Measurements from ENCODE around the gene TRIM54.
A peak's percentile ranks its signal among the peaks of the same experiment; 100 is the strongest.
"Not testable (repeated sequence)": the region's sequence is repeated elsewhere in the genome, so short reads cannot be mapped to it uniquely, and the experiment has no call there.

The TRIM54 gene

DNA sequence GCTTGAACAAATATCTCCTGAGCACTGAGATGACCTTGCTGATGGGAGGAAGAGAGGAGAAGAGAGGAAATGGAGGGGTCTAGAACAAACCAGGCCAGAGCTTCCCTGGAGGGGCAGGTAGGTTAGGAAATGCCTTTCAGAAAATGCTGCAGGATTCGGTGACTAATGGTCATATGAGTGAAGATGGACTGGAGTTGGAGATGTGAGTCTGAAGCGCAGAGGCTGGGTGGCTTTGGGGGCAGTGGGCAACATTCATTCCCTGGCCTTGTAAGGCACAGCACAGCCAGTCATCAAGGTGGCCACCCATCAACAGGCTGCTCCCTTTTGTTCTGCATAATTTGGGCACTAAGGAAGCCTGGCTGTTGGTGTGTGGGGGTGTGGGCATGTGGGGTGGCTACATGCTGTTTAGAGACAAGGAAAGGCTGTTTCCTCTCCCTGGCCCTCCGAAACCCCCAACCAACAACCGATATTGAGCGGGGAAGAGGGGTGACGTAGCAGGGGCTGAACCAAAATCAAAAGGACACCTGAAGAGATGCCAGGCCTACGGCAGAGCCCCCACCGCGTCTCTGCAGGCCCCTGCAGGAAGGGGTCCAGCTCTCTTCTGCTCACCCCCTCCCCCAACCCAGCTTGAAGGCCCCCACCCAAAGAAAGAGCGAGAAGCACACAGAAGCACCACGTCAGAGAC lies 20.8 kb upstream of the TRIM54 start:
- DNase-seq, result peak; percentile 23

DNA sequence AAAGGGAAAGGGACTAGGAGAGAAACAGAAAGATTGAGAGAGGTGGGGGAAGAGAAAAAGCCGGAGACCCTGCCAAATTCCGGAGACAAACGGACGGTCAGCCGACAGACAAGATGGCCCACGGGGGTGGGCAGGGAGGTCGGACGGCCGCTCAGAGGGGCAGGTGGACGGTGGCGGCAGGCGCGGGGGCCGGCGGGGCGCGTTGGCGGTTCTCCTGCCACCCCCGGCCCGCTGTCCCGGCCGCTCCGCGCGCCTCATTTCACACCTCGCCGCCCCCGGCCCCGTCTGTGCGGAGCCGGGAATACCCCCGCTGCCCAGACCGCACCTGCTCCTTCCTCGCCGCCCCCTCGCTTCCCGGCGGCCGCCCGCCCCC lies 20.3 kb upstream of the TRIM54 start:
- DNase-seq, result no peak

DNA sequence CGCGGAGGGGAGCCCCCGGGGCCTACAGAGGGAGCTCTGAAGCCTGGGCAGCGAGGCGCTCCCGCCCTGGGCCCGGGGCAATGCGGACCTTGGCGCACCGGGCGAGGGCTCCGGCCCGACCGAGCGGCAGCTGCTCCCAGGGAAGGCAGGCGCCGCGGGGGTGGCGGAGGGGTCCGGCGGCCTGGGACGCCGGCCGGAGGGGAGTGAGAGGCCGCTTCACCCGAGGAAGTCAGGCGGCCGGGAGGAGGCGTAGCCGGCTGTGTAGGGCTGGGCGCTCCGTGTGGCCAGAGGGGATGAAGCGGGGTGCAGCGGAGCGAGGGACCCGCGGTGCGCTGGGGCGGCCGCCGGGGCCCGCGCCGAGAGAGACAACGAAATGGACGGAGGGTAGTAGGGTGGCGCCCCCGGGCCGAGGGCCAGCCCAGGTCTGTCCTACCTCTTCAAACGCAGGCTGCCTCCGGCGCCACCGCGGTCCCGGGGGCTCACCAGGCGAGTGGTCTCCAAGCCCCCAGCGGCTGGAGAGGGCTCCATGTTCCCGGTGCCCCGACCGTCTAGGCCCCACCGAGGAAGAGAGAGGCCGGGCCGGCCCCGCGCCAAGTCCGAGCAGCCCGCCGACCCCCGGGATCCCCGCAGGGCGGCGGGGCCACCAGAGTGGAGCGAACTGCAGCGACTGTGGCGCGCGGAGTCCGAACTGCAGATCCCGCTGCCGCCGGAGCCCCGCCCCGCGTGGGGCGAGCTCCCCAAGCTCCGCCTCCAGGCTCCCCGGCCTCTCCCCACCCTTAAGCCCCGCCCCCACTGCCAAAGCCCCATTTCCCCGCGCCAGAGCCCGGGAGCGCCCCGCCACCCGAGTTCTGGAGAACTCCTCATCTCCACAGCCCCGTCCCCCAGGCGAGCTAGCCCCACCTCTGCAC lies 19.6 kb upstream of the TRIM54 start, which contains the start of gene SLC30A3:
Gene SLC30A3, minus strand, starts transcription at position 669 of the 908 bp plus-strand sequence. Its CDS starts 141 bp downstream, at position 528.
- DNase-seq, result peak; percentile 75

DNA sequence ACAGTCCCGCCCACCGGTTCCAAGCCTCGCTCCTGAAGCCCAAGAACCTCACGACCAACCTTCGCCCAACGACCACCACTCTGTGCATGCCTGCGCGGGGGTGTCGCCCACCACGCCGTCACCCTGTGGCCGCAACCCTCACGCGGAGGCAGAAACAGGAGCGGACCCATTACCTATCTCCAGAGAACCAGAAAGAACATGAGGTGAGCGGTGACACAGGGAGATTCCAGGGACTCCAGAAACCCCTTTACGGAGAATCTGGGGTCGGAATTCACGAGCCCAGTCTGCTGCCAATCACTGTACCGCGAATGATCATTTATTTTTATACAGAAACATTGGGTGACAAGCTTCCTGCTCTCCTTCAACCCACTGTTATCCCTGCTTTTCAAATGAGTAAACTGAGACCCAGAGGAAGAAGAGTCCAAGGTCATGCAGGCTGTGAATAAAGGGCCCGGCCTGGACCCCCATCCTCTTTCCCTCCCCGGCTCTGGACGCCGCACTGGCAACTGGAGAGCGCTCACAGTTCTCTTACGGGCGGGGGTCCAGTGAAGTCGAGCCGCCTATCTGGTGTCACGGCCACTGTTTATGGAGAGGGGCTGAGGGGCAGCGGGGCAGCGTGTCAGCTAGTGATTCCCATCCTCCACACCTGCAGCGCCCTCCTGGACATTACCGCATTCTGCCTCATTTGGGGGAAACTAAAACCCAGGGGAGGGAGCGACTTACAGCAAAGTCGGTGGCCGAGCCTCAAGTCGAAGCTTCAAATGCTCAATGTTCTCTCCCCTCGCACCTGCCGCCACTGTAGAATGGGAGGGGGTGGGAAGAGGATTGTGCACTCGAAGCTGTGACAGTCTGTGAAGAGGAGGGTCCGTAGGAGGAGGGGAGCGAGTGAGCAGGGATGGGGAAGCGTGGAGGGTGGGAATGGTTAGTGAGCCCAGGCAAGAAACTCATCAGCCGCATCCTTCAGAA lies 18.7 kb upstream of the TRIM54 start:
- DNase-seq, result peak; percentile 56

DNA sequence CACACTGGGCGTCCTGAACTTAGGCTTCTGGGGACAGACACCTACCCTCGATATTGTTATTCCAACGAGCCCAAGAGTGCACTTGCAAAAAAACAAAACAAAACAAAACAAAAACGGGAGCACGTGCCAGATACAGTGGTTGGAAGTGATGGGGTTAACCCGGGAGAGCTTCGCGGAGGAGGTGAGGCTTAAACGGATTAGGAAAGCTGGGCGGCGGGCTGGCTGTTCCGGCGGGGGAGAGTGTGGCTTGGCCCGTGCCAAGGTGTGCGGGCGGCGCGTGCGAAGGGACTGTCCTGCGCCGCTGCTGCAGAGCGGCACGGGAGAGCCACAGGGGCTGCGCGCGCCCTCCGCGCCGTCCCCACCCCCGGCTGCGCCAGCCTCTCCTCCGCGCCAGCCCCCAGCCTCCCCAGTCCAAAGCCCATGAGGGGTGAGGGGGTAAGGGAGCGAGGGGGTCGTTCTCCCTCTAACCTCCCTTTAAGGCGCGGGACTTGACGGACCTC lies 17.9 kb upstream of the TRIM54 start:
- DNase-seq, result peak; percentile 46

DNA sequence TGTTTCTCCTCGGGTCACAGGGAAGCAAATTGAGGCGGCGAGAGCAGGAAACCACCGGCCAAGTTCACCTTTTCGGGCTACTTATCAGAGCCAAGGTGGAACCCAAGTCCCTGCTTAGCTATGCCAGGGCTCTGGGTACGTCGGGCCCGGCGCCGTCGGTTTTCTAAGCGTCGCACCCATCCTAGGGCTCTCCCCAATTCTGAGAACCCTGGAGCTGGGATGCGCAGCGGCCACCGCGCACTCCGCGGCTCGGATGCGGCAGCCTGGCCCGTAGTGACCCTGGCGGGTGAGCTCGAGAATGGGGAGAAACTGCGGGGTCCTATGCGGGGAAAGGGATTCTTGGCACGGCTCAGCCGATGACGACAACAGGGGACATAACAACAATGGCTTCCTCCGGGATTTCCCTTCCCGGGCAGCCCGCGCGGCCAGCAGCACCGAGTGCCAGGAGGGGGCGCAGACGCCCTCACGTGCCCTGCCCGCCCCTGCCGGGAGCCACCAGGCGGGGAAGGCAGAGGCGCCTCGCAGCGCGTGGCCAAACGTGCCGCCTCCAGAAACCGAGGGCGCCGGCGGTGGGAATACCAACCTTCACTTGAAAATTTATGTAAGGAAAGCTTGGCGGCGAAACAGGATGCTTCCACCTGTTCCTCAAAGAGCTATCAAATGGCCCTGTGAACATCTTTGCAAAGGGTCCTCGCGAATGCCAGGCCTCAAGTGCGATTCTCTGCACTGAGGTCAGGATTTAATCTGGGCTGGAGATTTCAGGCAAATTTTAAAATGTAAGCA lies 17.3 kb upstream of the TRIM54 start:
- DNase-seq, result peak; percentile 89

DNA sequence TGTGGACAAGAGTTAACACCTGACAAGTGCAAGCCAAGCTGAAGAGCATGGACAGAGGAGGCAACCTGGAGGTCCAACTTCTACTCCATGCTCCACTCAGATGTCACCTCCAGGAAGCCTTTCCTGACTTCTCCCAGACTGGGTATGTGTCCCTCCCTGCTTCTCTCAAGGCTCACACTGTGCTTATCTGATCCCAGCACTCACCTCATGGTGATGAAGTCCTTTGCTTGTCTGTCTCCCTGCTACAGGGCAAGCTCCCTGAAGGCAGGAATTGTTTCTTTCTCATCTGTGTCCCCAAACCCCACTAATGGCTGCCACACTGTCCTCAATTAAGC lies 16.7 kb upstream of the TRIM54 start:
- no peak for DNase-seq

DNA sequence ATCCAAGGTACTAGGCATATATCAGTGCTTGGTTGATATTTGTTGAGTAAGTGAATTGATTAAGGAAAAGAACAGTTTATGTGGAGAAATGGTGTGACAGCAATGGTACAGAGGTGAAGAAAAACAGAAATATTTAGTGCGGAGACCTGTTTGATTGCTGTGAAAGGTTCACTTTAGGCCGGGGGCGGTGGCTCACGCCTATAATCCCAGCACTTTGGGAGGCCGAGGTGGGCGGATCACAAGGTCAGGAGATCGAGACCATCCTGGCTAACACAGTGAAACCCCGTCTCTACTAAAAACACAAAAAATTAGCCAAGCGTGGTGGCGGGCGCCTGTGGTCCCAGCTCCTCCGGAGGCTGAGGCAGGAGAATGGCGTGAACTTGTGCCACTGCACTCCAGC lies 13.9 kb upstream of the TRIM54 start:
- DNase-seq, result not testable (repeated sequence)

DNA sequence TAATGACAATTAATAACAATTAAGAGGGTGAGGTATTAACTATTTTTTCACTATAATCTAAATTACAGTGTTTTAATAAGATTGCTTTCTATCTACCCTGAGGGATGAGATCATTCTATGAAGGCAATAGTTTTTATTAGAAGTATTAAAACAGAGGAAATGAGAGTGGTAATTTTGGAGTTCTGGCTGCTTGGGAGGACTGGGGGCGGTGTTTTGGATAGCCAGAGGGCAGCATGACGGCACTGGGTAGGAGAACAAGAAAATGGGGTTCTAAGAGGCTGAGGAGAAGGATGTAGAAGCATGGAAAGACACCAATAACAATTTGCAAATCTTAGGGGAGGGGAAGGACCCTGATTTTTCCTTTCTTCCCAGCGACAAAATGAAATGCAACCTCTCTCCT lies 12.1 kb upstream of the TRIM54 start:
- no peak for DNase-seq

DNA sequence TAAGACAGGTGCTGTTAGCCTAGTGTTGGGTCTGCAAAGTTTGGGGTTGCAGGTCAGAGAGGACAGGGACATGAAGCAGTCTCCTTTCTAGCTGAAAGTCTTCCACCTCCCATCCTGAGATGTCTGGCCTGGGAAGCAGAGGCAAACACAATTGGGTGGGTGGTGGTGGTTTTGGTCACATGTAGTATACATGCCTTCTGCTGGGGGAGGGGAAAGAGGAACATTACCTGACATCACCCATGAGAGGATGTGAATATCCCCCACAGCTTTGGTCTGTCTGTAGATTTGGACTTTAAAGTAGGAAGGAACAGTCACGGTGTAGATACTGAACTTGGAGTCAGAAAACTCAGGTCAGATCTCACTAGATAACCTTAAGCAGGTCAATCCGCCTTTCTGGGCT lies 11.6 kb upstream of the TRIM54 start:
- no peak for DNase-seq

DNA sequence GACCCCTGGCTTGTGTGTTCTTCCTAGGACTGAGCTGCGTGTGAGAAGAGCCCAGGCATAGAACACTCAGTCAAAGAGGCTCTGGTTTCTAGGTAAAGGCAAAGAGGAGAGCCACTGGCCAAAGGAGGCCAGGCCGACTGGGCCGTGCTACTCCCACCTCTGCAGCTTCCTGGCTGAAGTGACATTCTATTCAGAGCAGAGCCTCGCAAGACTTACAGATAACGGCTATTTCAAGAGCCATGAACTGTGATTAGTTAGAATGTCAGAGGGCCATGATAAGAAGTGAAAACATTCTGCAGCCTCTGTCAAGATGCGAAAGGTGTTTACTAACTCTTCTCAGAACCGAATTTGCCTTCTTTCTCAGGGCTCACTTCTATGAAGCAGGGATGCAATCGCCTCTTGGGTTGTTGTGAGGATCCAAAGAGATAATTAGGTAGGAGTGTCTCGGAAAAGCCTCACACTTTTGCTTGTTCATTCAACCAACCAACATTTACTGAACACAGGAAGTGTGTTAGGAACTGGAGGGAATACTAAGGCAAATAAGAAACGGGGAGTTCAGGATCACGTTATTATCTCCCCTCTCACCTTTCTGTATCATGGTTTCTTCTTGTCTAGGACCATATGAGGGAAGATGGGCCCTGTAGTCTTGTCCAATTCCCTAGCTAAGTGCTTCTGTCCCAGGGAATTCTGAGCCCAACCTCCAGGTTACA lies 10.4 kb upstream of the TRIM54 start:
- DNase-seq, result no peak

DNA sequence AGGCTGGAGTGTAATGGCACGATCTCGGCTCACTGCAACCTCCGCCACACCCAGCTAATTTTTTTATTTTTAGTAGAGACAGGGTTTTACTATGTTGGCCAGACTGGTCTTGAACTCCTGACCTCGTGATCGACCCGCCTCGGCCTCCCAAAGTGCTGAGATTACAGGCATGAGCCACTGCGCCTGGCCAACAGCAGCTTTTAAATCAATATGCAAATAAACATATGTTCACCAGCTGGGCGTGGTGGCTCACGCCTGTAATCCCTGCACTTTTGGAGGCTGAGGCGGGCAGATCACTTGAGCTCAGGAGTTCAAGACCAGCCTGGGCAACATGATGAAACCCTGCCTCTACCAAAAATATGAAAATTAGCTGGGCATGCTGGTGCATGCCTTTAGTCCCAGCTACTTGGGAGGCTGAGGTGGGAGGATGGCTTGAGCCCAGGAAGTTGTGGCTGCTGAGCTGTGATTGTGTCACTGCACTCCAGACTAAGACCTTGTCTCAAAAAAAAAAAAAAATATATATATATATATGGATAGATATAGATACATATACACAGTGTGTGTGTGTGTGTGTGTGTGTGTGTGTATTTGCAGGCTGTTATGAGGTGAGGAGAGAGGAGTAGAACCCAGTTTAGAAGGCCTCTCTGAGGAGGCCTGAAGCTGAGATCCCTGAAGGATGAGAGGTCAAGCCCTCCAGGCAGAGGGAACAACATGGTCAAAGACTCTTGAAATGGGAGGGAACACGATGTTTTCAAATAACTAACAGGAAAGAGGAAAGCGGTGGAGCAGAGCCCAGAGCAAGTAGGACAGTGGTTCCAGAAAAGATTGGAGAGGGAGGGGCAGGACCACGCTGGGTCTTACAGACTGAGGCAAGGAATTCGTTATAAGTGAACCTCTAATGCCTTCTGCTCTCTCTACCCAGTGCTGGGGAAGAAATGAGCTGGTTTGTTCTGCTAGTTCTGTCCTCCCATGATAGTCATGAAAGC lies 9.4 kb upstream of the TRIM54 start:
- DNase-seq, result not testable (repeated sequence)

DNA sequence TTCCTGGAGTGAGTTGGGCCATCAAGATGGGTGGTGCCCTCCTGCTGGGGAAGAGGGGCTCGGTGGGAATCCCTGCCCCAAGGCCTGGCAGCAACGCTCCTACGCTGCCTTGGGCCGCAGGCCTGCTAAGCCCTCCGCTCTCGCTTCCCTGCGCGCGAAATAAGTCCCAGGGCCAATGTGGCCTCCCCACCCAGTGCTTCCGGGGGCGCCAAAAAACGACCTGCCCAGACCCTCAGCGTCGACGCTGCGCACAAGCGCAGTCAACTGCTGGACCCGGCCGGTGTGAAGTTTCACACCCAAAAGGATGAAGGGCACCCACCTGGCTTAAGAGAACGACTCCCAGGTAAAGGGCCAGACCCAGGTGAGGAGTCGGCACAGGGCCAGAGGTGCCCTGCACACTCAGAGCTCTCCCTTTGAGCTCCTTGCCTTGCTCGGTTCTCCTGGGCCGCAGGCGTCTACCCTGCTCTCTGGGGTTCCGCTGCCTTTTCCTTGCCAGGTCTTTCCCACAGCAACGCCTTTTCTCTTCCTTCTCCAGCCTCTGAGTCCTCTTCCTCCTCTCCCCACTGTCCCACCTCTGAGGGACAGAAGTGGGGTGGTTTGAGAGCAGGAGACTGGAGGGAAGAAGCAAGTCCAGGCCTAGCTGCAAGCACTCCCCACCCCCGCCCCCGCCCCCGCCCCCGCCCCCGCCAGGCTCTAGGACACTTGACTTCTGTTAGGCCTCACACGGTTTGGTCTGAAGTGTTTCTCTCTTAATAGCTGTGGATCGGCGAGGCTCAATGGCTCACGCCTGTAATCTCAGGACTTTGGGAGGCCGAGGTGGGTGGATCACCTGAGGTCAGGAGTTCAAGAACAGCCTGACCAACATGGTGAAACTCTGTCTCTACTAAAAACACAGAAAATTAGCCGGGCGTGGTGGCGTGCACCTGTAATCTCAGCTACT lies 6.7 kb upstream of the TRIM54 start, which contains the start of gene DNAJC5G:
Gene DNAJC5G, plus strand, starts transcription at position 223 of the 940 bp plus-strand sequence. CDS start 1,296 bp downstream, outside the sequence.
- no peak for DNase-seq

DNA sequence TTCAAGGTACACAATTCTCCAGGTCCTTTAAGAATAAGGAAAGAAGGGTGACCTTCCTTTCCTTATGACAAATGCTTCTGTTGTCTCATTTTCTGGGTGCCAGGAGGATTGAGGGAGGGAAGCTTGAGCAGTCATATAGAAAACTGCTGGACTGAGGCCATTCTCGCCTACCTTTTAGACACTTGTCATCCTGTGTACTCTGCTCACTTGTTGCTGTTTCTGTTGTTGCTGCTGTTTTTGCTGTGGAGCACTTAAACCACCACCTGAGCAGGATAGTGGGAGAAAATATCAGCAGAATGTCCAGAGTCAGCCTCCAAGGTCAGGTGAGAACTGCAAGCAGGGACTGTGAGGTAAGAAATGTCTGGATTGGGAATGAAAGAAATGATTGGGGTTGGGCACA lies 4.2 kb upstream of the TRIM54 start:
- no peak for DNase-seq

DNA sequence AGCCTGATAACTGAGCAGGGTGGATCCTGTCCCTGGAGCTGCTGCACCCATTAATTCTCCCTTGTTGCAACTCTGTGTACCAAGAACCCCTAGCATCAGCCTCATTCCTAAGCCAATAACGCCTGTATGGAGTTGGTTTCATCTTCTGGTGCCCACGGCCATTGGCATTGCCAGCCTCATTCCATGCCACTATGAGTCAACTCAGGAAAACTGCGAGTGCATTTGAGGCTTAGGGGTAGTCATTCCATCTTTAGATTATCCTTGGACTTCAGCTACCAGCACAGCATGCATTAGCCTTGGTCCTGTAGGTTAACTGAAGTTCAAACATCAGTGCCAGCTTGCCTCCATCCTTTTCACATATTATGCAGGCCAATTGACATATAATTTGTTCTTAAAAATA lies 1.4 kb upstream of the TRIM54 start:
- DNase-seq, result no peak

DNA sequence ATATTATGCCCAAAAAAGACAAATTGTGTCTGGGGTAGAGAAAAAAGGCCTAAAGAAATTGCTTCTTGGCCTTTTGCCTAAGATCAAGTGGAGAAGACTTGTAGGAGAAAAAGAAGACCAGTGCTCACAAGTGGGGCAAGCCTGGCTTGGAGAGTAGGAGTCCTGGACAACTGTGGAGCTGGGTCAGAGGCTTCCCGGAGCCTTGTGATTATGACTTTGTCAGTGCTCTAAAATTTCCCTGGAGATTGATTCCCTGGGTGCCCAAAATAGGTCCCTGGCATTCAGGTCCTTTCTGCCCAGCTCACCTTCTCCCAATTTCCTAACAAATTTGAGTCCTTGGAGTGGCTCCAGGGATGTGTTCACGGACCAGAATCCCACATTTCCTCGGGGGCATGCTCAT lies 787 bp upstream of the TRIM54 start:
- no peak for DNase-seq

DNA sequence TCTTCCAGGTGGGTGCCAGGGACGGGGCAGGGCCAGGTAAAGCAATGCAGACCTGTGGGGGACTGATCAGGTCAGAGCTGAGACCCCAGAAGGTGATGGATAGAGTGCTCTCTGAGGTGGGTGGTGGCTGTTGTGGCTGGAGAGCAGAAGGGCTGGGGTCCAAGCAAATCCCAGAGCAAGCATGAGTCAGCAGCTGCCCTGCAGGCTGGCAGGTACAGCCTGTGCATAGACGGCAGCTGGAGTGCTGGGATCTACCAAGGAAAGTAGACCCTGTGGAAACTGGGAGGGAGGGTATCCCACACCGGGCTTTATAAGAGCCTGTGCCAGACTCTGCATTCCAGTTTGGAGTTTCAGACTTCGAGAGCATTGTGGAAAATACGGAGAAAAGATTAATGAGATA lies 663 bp downstream of the TRIM54 start:
- DNase-seq, result no peak

DNA sequence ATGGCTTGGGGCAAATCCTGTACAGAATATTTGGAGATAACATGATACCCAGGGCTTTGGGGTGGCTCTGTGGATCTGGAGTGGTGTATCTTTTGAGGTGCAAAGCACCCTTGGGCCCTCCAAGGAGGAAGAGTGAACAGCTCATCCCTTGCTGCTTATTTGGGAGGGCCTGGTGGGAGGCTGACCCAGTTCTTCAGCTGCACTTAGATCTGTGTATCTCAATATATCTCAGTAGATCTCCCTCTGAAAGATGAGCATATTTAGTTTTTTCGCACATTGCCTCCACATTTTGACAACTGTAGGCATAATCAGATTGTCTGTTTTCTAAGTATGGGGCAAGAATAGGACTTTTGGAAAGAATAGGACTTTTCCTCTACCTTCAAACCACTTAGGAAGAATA lies 2.8 kb downstream of the TRIM54 start:
- DNase-seq, result no peak

DNA sequence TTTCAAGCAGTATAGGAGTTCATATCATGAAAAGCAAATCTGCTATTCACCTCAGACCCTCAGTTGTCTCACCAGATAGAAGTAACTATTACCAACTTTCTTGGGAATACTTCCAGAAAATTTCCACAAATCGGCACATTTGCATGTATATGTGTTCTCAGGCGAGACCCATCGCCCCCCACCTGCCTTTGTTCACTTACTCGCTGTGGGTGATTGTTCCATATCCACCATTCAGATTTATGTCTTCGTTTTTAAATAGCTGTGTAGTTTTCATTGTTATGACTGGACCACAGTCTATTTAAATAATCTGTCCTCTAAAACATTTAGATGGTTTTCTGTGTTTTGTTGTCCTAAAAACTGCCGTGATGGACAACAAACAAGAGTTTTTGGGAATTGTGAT lies 3.3 kb downstream of the TRIM54 start:
- DNase-seq, result no peak
